OCI-LY1 (cell line): ENCODE data around the gene SLC38A3.

Source experiments
- CTCF ChIP-seq: fragments of 200-600 bp; sonication (generic), shearing (Covaris generic); IDR thresholded peaks from 2 replicates; pipeline ENCODE4 v1.5.1; 2017; ENCODE audit warnings: mild to moderate bottlenecking, antibody characterized with exemption, low read length, moderate library complexity, mixed read lengths
- EZH2 ChIP-seq: fragments of 200-600 bp; sonication (generic), shearing (Covaris generic); IDR thresholded peaks from 2 replicates; pipeline ENCODE4 v1.8.0; 2017; ENCODE audit warnings: borderline replicate concordance, mixed run types, mild to moderate bottlenecking, antibody characterized with exemption, low read length, moderate library complexity, mixed read lengths

DNA sequence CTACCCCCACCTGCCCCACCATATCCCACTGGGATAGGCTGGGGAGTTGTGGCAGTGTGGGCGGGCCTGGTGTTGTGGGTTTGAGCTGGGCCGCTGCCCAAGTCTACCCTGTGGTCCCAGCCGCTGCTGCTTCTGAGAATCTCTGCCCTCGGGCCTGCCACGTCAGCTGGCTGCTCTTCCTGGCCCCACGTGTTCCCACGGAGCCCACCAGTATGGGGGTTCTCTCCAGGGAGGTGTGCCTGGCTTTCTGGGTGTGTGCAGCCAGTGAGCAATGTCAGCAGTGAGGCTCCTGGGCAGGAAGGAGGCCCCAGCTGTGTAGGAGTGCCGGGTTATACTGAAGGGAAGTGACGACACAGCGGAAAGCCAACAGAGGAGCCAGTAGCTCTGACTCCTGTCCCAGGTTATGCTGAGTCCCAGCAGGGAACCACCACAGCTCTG is 41.5 kb downstream of the SLC38A3 start:
- TF ChIP-seq EZH2 (no peak), CTCF (peak; percentile 4; the same call in 1 of the 2 replicates)
